Measurements from ENCODE around the gene SIL1.

DNA sequence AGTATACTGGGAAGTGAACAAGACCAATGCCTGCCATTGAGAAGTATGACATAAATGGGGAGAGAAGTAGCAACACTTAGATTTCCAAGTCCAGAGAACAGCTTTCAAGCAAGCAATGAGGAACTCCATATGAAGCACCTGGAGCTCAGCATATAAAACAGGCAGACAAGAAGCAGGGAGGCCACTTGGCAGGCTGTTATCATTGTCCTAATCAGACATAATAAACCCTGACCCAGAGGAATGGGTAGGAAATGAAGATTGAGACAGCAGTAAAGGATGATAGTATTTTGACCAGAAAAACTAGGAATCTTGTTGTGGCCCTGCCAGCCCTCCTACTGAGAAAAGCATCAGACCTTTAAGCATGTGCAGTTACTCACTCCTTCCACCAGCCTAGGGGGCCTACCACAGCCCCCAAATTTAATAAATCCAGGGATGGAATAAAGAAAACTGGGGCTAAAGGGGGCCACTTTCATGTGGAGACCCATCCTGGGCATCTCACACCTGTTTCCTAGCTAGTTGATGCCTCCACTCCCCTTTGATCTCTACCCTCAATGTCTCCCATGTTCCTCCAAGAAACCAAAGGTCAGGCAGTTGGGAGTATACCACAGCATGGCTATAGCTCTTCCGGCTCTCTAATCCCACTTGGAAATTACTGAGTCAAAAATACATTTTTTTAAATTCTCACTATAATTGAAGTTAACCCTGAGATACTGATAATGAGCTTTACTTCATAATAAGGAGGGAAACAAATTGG lies 135.1 kb downstream of the SIL1 start:
- TF ChIP-seq ARNT (IDR thresholded peaks at IDR 0.05) (no peak), SP1 (IDR thresholded peaks at IDR 0.05) (no peak), ZNF384 (IDR thresholded peaks at IDR 0.05) (no peak), SUZ12 (IDR thresholded peaks at IDR 0.05) (no peak), HDGF (IDR thresholded peaks at IDR 0.05; ENCODE audit: borderline replicate concordance) (no peak), ELF4 (IDR thresholded peaks at IDR 0.05) (no peak), FOXA1 (IDR thresholded peaks at IDR 0.05) (no peak), BHLHE40 (IDR thresholded peaks at IDR 0.05; ENCODE audit: borderline replicate concordance) (no peak), TARDBP (IDR thresholded peaks at IDR 0.05) (no peak), FOXM1 (IDR thresholded peaks at IDR 0.05; ENCODE audit: borderline replicate concordance) (no peak), L3MBTL2 (conservative IDR thresholded peaks at IDR 0.05) (no peak)

All from HEK293T (cell line).